ENCODE results near the gene RHOBTB3.
"Not testable (repeated sequence)": the region's sequence is repeated elsewhere in the genome, so short reads cannot be mapped to it uniquely, and the experiment has no call there.

The RHOBTB3 gene

GRCh38 chr5:95808686-95809413 lies 77.7 kb downstream of the RHOBTB3 start:
- Histone ChIP-seq H3K27me3 (no peaks in the 10 kb centered on the region), H3K4me2 (peak overlapping the region; percentile 92), H3K9ac (peak overlapping the region; percentile 51; the same call in 1 of the 2 replicates), H3K4me3 (peak overlapping the region; percentile 35), H3K36me3 (peaks cover 63% of the 10 kb centered on the region), H3K4me1 (peaks cover 60% of the 10 kb centered on the region), H3K9me3 (no peaks in the 10 kb centered on the region), H3K27ac (peak overlapping the region; percentile 67), H4K20me1 (peaks cover 25% of the 10 kb centered on the region)
- no peak for TF ChIP-seq Cebpa-rat (IDR thresholded peaks at IDR 0.05)

- Histone ChIP-seq H3K9ac (peak overlapping the region; percentile 51), H3K4me1 (peaks cover 66% of the 10 kb centered on the region), H4K20me1 (peaks cover 31% of the 10 kb centered on the region), H3K4me3 (peak overlapping the region; percentile 35), H3K36me3 (peaks cover 69% of the 10 kb centered on the region), H3K9me3 (no peaks in the 10 kb centered on the region), H3K4me2 (peak overlapping the region; percentile 92), H3K27ac (peak overlapping the region; percentile 62), H3K27me3 (no peaks in the 10 kb centered on the region)
- no peak for TF ChIP-seq Cebpa-rat (IDR thresholded peaks at IDR 0.05)
Measured at GRCh38 chr5:95809414-95809960, 78.4 kb downstream of the RHOBTB3 start.

GRCh38 chr5:95810305-95811125 lies 79.4 kb downstream of the RHOBTB3 start:
- Histone ChIP-seq H3K9ac (0 out of 2 replicates have a peak overlapping the region, but pooled peaks have one; percentile 51), H4K20me1 (peaks cover 41% of the 10 kb centered on the region), H3K4me1 (peaks cover 76% of the 10 kb centered on the region), H3K9me3 (no peaks in the 10 kb centered on the region), H3K36me3 (peaks cover 69% of the 10 kb centered on the region), H3K4me2 (peak overlapping the region; percentile 92), H3K4me3 (no peak overlapping the region), H3K27me3 (no peaks in the 10 kb centered on the region), H3K27ac (peak overlapping the region; percentile 62)
- no peak for TF ChIP-seq Cebpa-rat (IDR thresholded peaks at IDR 0.05)

DNA sequence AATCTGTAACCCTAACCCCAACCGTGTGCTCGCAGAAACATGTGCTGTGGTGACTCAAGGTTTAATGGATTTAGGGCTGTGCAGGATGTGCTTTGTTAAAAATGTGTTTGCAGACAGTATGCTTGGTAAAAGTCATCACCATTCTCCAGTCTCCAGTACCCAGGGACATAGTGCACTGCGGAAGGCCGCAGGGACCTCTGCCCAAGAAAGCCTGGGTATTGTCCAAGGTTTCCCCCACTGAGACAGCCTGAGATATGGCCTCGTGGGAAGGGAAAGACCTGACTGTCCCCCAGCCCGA lies 79.9 kb downstream of the RHOBTB3 start:
- H3K27me3 ChIP-seq, H3K4me3 ChIP-seq, H3K9me3 ChIP-seq, H3K9ac ChIP-seq: not testable (repeated sequence)
- H3K4me2 ChIP-seq = peak overlapping the region; percentile 92; the same call in 1 of the 2 replicates
- peaks cover 81% of the 10 kb centered on the region for H3K4me1 ChIP-seq
- H3K27ac ChIP-seq = peak overlapping the region; percentile 62; the same call in 1 of the 2 replicates
- peaks cover 69% of the 10 kb centered on the region for H3K36me3 ChIP-seq
- peaks cover 47% of the 10 kb centered on the region for H4K20me1 ChIP-seq

GRCh38 chr5:95811461-95812073 lies 80.4 kb downstream of the RHOBTB3 start:
- H3K4me3 ChIP-seq, H3K27me3 ChIP-seq, H3K9ac ChIP-seq, H3K9me3 ChIP-seq, H3K27ac ChIP-seq: not testable (repeated sequence)
- H3K4me1 ChIP-seq = peaks cover 86% of the 10 kb centered on the region
- H3K4me2 ChIP-seq = peak overlapping the region; percentile 18; the same call in 1 of the 2 replicates
- H3K36me3 ChIP-seq = peaks cover 69% of the 10 kb centered on the region
- H4K20me1 ChIP-seq = peaks cover 52% of the 10 kb centered on the region

DNA sequence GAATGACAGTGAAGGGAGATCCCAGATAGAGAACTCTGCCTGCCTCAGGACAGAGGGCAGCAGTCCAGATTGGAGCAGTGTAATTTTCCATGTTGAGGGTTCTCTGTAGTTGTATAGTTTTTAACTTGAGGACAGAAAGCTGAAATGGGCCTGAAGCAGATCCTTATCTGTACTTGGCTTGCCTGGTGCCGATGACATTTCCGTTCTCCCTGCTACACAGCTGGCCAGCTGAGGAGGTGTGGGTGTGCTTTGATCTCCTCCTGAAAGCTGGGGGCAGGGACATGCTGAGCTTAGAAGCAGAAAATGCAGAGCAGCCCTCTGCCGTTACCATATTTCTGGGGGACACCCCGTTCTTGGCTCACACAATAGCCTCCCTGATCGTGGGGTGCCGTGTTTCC lies 80.9 kb downstream of the RHOBTB3 start:
- H3K36me3 ChIP-seq = peaks cover 69% of the 10 kb centered on the region
- peaks cover 57% of the 10 kb centered on the region for H4K20me1 ChIP-seq
- no peak overlapping the region for H3K27ac ChIP-seq
- no peak overlapping the region for H3K4me3 ChIP-seq
- TF ChIP-seq Cebpa-rat (IDR thresholded peaks at IDR 0.05) = no peak
- H3K9ac ChIP-seq = no peak overlapping the region
- no peaks in the 10 kb centered on the region for H3K27me3 ChIP-seq
- peaks cover 91% of the 10 kb centered on the region for H3K4me1 ChIP-seq
- H3K4me2 ChIP-seq = peak overlapping the region; percentile 18
- H3K9me3 ChIP-seq = no peaks in the 10 kb centered on the region

GRCh38 chr5:95813035-95813434 lies 81.9 kb downstream of the RHOBTB3 start:
- Histone ChIP-seq H3K4me2 (peak overlapping the region; percentile 18; the same call in 1 of the 2 replicates), H4K20me1 (peaks cover 66% of the 10 kb centered on the region), H3K4me1 (peaks cover 94% of the 10 kb centered on the region), H3K36me3 (peaks cover 69% of the 10 kb centered on the region)
- not testable (repeated sequence) for H3K9me3 ChIP-seq, H3K9ac ChIP-seq, H3K27ac ChIP-seq, H3K27me3 ChIP-seq, H3K4me3 ChIP-seq

DNA sequence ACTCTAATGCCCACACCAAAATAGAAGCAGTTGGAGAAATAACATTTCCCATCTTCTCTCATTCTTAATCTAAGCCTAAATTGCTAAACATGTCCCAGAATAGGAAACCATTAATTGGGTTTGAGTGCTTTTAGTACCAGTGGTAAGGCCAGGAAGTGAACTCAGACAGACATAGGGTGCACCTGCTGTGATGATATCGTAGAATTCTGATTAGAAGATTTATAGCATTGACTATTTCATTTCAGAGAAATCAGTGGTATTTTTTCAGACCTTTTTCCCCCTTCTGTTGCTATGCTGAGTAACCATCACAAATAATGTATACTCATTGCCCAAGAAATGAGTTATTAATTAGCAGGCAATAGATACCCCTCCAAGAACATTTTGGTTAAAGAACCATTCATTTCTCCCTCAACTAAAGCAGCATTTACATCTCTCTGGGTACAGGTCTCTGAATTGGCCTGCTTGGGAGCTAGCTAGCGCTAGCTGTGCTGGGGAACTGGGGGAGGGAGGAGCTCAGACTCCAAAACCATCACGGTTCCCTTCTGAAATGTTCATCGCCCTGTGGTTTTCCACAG lies 84.1 kb downstream of the RHOBTB3 start:
- Histone ChIP-seq H3K36me3 (peaks cover 76% of the 10 kb centered on the region), H3K4me3 (no peak overlapping the region), H3K4me2 (0 out of 2 replicates have a peak overlapping the region, but pooled peaks have one; percentile 5), H3K9ac (no peak overlapping the region), H3K27me3 (no peaks in the 10 kb centered on the region), H3K9me3 (no peaks in the 10 kb centered on the region), H3K27ac (no peak overlapping the region), H4K20me1 (peaks cover 88% of the 10 kb centered on the region), H3K4me1 (peaks cover 95% of the 10 kb centered on the region)
- TF ChIP-seq Cebpa-rat (IDR thresholded peaks at IDR 0.05) = no peak

GRCh38 chr5:95816341-95816740 lies 85.2 kb downstream of the RHOBTB3 start:
- peaks cover 90% of the 10 kb centered on the region for H3K4me1 ChIP-seq
- no peak overlapping the region for H3K9ac ChIP-seq
- no peaks in the 10 kb centered on the region for H3K9me3 ChIP-seq
- H4K20me1 ChIP-seq = peaks cover 99% of the 10 kb centered on the region
- H3K4me3 ChIP-seq = no peak overlapping the region
- peak overlapping the region; percentile 85 for H3K4me2 ChIP-seq
- H3K27me3 ChIP-seq = no peaks in the 10 kb centered on the region
- H3K27ac ChIP-seq = no peak overlapping the region
- TF ChIP-seq Cebpa-rat (IDR thresholded peaks at IDR 0.05) = no peak
- H3K36me3 ChIP-seq = peaks cover 76% of the 10 kb centered on the region
